Activated naive CD4-positive, alpha-beta T cell treated with Interleukin-2 at 50 U/mL for 16 hours (primary cell): Measurements from ENCODE around the gene INPP5A.
"Not testable (repeated sequence)": the region's sequence is repeated elsewhere in the genome, so short reads cannot be mapped to it uniquely, and the experiment has no call there.

Source experiments
- DNase-seq: peaks from one replicate; pipeline ENCODE4 v3.0.0-alpha.2; 2020

The INPP5A gene

GRCh38 chr10:132584081-132584480 lies 46.5 kb downstream of the INPP5A start:
- no peak for DNase-seq

GRCh38 chr10:132585732-132586722 lies 48.4 kb downstream of the INPP5A start:
- DNase-seq, result no peak

- no peak for DNase-seq
These were observed 49.2 kb downstream of the INPP5A start for GRCh38 chr10:132586739-132587138.

- no peak for DNase-seq
These were observed 49.6 kb downstream of the INPP5A start for GRCh38 chr10:132587175-132587574.

- peak; percentile 30 for DNase-seq
These were observed 50.9 kb downstream of the INPP5A start for GRCh38 chr10:132588301-132589013.

GRCh38 chr10:132589015-132589414 lies 51.4 kb downstream of the INPP5A start:
- no peak for DNase-seq

- DNase-seq, result no peak
These were observed 52.1 kb downstream of the INPP5A start for GRCh38 chr10:132589681-132590080.

GRCh38 chr10:132590094-132590751 lies 52.6 kb downstream of the INPP5A start:
- DNase-seq, result no peak

GRCh38 chr10:132590752-132591121 lies 53.1 kb downstream of the INPP5A start:
- DNase-seq, result no peak

GRCh38 chr10:132591166-132591971 lies 53.8 kb downstream of the INPP5A start:
- no peak for DNase-seq

- DNase-seq, result no peak
These were observed 55.3 kb downstream of the INPP5A start for GRCh38 chr10:132592790-132593383.

GRCh38 chr10:132593389-132593788 lies 55.8 kb downstream of the INPP5A start:
- peak; percentile 18 for DNase-seq

- DNase-seq, result no peak
These were observed 56.6 kb downstream of the INPP5A start for GRCh38 chr10:132593900-132594876.

- no peak for DNase-seq
These were observed 57.4 kb downstream of the INPP5A start for GRCh38 chr10:132595021-132595420.

- DNase-seq, result no peak
These were observed 58.3 kb downstream of the INPP5A start for GRCh38 chr10:132595854-132596253.

GRCh38 chr10:132596742-132597279 lies 59.2 kb downstream of the INPP5A start:
- DNase-seq, result no peak

- DNase-seq, result no peak
These were observed 60.1 kb downstream of the INPP5A start for GRCh38 chr10:132597654-132598053.

GRCh38 chr10:132599023-132599618 lies 61.5 kb downstream of the INPP5A start:
- DNase-seq, result not testable (repeated sequence)

- no peak for DNase-seq
These were observed 62.1 kb downstream of the INPP5A start for GRCh38 chr10:132599732-132600131.

GRCh38 chr10:132600416-132600815 lies 62.8 kb downstream of the INPP5A start:
- DNase-seq, result no peak
